HEK293T (cell line): ENCODE results near the gene ZNF595.
"Not testable (repeated sequence)": the region's sequence is repeated elsewhere in the genome, so short reads cannot be mapped to it uniquely, and the experiment has no call there.

Experiments
- ARNT ChIP-seq: fragments of 450-650 bp; IDR thresholded peaks from 2 replicates; pipeline ENCODE4 v1.6.1; 2017; ENCODE audit warnings: mild to moderate bottlenecking
- FOXA1 ChIP-seq: fragments of 450-650 bp; IDR thresholded peaks from 2 replicates; pipeline ENCODE4 v1.6.1; 2016; ENCODE audit warnings: mild to moderate bottlenecking
- FOXK2 ChIP-seq: fragments of 450-650 bp; IDR thresholded peaks from 2 replicates; pipeline ENCODE4 v1.6.1; 2016; ENCODE audit warnings: mild to moderate bottlenecking
- L3MBTL2 ChIP-seq: fragments of 450-650 bp; conservative IDR thresholded peaks from 2 replicates; pipeline ENCODE4 v1.6.1; 2016; ENCODE audit warnings: mild to moderate bottlenecking
- LEF1 ChIP-seq: fragments of 450-650 bp; IDR thresholded peaks from 2 replicates; pipeline ENCODE4 v1.6.1; 2017; ENCODE audit warnings: mild to moderate bottlenecking, borderline replicate concordance
- NFRKB ChIP-seq: fragments of 450-650 bp; IDR thresholded peaks from 2 replicates; pipeline ENCODE4 v1.6.1; 2016; ENCODE audit warnings: mild to moderate bottlenecking, moderate library complexity
- SP1 ChIP-seq: fragments of 450-650 bp; IDR thresholded peaks from 2 replicates; pipeline ENCODE4 v1.6.1; 2017
- SUZ12 ChIP-seq: fragments of 450-650 bp; IDR thresholded peaks from 2 replicates; pipeline ENCODE4 v1.6.1; 2016; ENCODE audit warnings: mild to moderate bottlenecking
- TARDBP ChIP-seq: fragments of 450-650 bp; IDR thresholded peaks from 2 replicates; pipeline ENCODE4 v1.6.1; 2016

GRCh38 chr4:18128-18527 lies 35.0 kb upstream of the ZNF595 start:
- TF ChIP-seq LEF1, L3MBTL2, SP1, NFRKB, FOXK2, TARDBP, FOXA1, ARNT, SUZ12: not testable (repeated sequence)
